Spinal cord (tissue), 10 donors: ENCODE results near the gene MGA. TPM values are rescaled to one million over a fixed set of nuclear protein-coding genes. Genes with fewer than 3 reads are reported as not detected.

Experiments used
- DNase-seq, 6 donors: peaks; one replicate each; pipeline versions ENCODE4 v3.0.0 to v3.0.0-alpha.2; 2013 to 2015; ENCODE audit warnings: low spot score in 6 of 6, low read depth in 4 of 6
- H3K27ac ChIP-seq: one replicate; pipeline ENCODE4 v1.5.1; 2013; ENCODE audit warnings: low read depth, low read length, control low read depth
- H3K27me3 ChIP-seq: one replicate; pipeline ENCODE4 v1.6.1; 2013; ENCODE audit warnings: low read length; ENCODE audit not compliant: control insufficient read depth, insufficient read depth
- H3K36me3 ChIP-seq: one replicate; pipeline ENCODE4 v1.6.1; 2013; ENCODE audit warnings: low read length; ENCODE audit not compliant: control insufficient read depth, insufficient read depth
- H3K4me1 ChIP-seq: one replicate; pipeline ENCODE4 v1.6.1; 2013; ENCODE audit warnings: low read length; ENCODE audit not compliant: control insufficient read depth, insufficient read depth
- H3K4me3 ChIP-seq: one replicate; pipeline ENCODE4 v1.5.1; 2013; ENCODE audit warnings: low read depth, low read length, control low read depth
- H3K9me3 ChIP-seq: one replicate; pipeline ENCODE4 v1.6.1; 2013; ENCODE audit warnings: low read length; ENCODE audit not compliant: control insufficient read depth, insufficient read depth
- WGBS: methylation state at CpG from one replicate; pipeline ENCODE4 v1.1.5; 2013; ENCODE audit warnings: missing lambda C conversion rate; ENCODE audit not compliant: insufficient coverage; 5-methylcytosine and 5-hydroxymethylcytosine counted together
- polyA plus RNA-seq, 2 donors: library from polyadenylated mRNA; unstranded; fragments of 120-200 nt; gene quantifications; one replicate each; pipeline ENCODE4 v1.2.1, GENCODE V29; 2013; ENCODE audit not compliant: insufficient read length in 2 of 2
- total RNA-seq, 2 donors: library from RNA; depleted of rRNA in 1 of 2; stranded (reverse); fragments of 120-200 nt in 1 of 2; fragments of >200 nt in 1 of 2; gene quantifications; one replicate each; pipeline versions ENCODE4 v1.2.3 to v1.2.4, GENCODE V29; 2013 to 2014
- donor health status: healthy.

MGA gene
- total and polyA plus RNA-seq, 4 donors = 12.7 to 76.2 (median 38.7) TPM

GRCh38 chr15:41774882-41775417 is 114.7 kb downstream of the MGA start:
- no peaks in the 10 kb centered on the region for H3K36me3 ChIP-seq
- H3K4me3 ChIP-seq = peak overlapping the region; percentile 84
- WGBS = 15% methylated on average over 14 of the region's 19 CpGs
- H3K27me3 ChIP-seq = no peaks in the 10 kb centered on the region
- no peaks in the 10 kb centered on the region for H3K9me3 ChIP-seq
- peak overlapping the region; percentile 89 for H3K27ac ChIP-seq
- peaks cover 19% of the 10 kb centered on the region for H3K4me1 ChIP-seq
- peak in 1 of 6 donors; percentile 26 for DNase-seq

DNA sequence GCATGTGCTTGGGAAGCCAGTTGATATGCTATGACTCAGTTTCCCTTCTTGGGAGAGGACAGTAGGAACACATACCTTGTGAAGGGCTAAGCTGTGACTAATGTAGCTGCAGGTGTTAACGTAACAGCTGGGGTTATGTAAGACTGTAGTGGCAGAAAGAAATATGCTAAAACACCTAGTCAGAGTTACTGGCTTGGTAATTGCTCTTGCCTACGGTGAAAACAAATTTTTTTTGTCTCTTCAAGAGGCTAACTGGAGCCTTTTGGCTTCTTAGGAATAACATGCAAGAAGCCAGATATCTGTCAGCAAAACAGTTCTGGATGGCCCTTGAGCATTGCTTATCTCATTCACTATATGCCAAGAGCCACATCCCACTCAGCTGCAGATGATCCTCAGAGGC is 115.4 kb downstream of the MGA start:
- H3K9me3 ChIP-seq = no peaks in the 10 kb centered on the region
- peak overlapping the region; percentile 84 for H3K4me3 ChIP-seq
- DNase-seq = no peak
- peaks cover 20% of the 10 kb centered on the region for H3K4me1 ChIP-seq
- 25% methylated on average over 2 of the region's 2 CpGs for WGBS
- H3K36me3 ChIP-seq = no peaks in the 10 kb centered on the region
- H3K27ac ChIP-seq = peak overlapping the region; percentile 21
- H3K27me3 ChIP-seq = no peaks in the 10 kb centered on the region

DNA sequence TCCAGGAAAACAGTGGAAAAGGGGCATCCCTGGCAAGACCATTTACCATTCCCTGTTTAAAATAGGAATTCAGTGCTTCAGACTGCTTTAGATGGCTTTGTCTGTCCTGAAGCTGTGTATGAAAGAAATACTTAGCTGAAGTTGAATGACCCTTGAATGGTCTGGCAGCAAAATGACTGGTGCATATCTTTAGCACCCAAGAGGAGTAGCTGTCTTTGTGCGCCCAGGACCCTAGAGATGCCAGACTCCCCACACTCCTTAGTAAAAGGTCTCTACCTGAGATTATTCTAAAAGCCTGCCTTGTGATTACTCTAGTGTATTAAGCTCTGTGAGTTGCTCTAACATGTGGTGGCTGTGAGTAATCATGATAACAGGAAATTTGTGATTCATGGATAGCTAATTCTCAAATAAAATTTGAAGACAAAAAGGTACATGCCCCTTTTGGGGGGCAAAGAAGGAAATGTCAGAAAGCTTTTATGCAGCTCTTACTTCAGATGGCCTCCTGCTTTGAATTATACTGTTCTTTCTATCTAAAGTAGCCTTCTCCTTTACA is 117.3 kb downstream of the MGA start:
- WGBS = no CpG with 5 or more reads among the region's 1 CpG
- Histone ChIP-seq H3K9me3 (no peaks in the 10 kb centered on the region), H3K4me1 (peaks cover 20% of the 10 kb centered on the region), H3K4me3 (no peak overlapping the region), H3K27me3 (no peaks in the 10 kb centered on the region), H3K27ac (no peak overlapping the region), H3K36me3 (no peaks in the 10 kb centered on the region)
- no peak for DNase-seq

GRCh38 chr15:41778521-41778920 is 118.3 kb downstream of the MGA start:
- no CpG with 5 or more reads among the region's 1 CpG for WGBS
- DNase-seq = no peak
- Histone ChIP-seq H3K27me3 (no peaks in the 10 kb centered on the region), H3K36me3 (no peaks in the 10 kb centered on the region), H3K4me1 (peaks cover 18% of the 10 kb centered on the region), H3K4me3 (no peak overlapping the region), H3K9me3 (no peaks in the 10 kb centered on the region), H3K27ac (no peak overlapping the region)

- no CpG with 5 or more reads among the region's 4 CpGs for WGBS
Measured at GRCh38 chr15:41779662-41780157, 119.5 kb downstream of the MGA start.

GRCh38 chr15:41780266-41780665 is 120.1 kb downstream of the MGA start:
- Histone ChIP-seq H3K36me3 (no peaks in the 10 kb centered on the region), H3K27me3 (no peaks in the 10 kb centered on the region), H3K9me3 (no peaks in the 10 kb centered on the region), H3K4me3 (no peak overlapping the region), H3K27ac (no peak overlapping the region), H3K4me1 (peaks cover 13% of the 10 kb centered on the region)
- WGBS = no CpG with 5 or more reads among the region's 2 CpGs
- DNase-seq = no peak

More at GRCh38 chr15:41779662-41780157, 119.5 kb downstream of the MGA start:
- no peak overlapping the region for H3K27ac ChIP-seq
- DNase-seq = no peak
- no peak overlapping the region for H3K4me3 ChIP-seq
- H3K36me3 ChIP-seq = no peaks in the 10 kb centered on the region
- H3K9me3 ChIP-seq = no peaks in the 10 kb centered on the region
- H3K27me3 ChIP-seq = no peaks in the 10 kb centered on the region
- peaks cover 13% of the 10 kb centered on the region for H3K4me1 ChIP-seq

DNA sequence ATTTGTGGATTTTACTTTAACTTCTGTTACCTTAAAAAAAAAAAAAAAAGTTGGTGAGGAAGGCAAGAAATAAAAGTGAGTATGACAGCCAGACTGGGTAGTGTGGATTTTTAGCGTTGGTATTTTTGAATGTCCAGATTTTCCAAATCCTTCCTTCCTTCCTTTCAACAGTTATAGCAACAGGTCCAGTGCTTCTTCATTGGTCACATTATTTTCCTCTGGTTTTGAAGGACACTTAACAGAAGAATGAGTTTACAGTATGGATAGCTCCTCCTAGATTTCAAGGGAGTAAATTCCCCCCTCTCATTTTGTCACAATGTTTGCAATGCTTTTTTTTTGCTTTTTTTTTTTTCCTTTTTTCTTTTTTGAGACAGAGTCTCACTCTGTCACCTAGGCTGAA is 120.5 kb downstream of the MGA start:
- Histone ChIP-seq H3K36me3 (no peaks in the 10 kb centered on the region), H3K4me1 (peaks cover 13% of the 10 kb centered on the region), H3K9me3 (no peaks in the 10 kb centered on the region), H3K27ac (no peak overlapping the region), H3K4me3 (no peak overlapping the region), H3K27me3 (no peaks in the 10 kb centered on the region)
- WGBS = no CpG with 5 or more reads among the region's 1 CpG
- no peak for DNase-seq

GRCh38 chr15:41782371-41783282 is 122.4 kb downstream of the MGA start:
- no peak overlapping the region for H3K4me3 ChIP-seq
- peaks cover 7% of the 10 kb centered on the region for H3K4me1 ChIP-seq
- 53% methylated on average over 3 of the region's 5 CpGs for WGBS
- no peaks in the 10 kb centered on the region for H3K9me3 ChIP-seq
- DNase-seq = no peak
- no peaks in the 10 kb centered on the region for H3K27me3 ChIP-seq
- no peak overlapping the region for H3K27ac ChIP-seq
- H3K36me3 ChIP-seq = no peaks in the 10 kb centered on the region

GRCh38 chr15:41783296-41783695 is 123.1 kb downstream of the MGA start:
- H3K27ac ChIP-seq = no peak overlapping the region
- WGBS = no CpG with 5 or more reads among the region's 1 CpG
- H3K9me3 ChIP-seq = no peaks in the 10 kb centered on the region
- peaks cover 7% of the 10 kb centered on the region for H3K4me1 ChIP-seq
- no peaks in the 10 kb centered on the region for H3K27me3 ChIP-seq
- DNase-seq = no peak
- no peaks in the 10 kb centered on the region for H3K36me3 ChIP-seq
- no peak overlapping the region for H3K4me3 ChIP-seq
